Spinal cord (tissue), 10 donors: ENCODE results near the gene BAX. TPM values are rescaled to one million over a fixed set of nuclear protein-coding genes. Genes with fewer than 3 reads are reported as not detected.

Experiments
- DNase-seq, 6 donors: peaks; one replicate each; pipeline versions ENCODE4 v3.0.0 to v3.0.0-alpha.2; 2013 to 2015; ENCODE audit warnings: low spot score in 6 of 6, low read depth in 4 of 6
- H3K27ac ChIP-seq: one replicate; pipeline ENCODE4 v1.5.1; 2013; ENCODE audit warnings: low read depth, low read length, control low read depth
- H3K27me3 ChIP-seq: one replicate; pipeline ENCODE4 v1.6.1; 2013; ENCODE audit warnings: low read length; ENCODE audit not compliant: control insufficient read depth, insufficient read depth
- H3K36me3 ChIP-seq: one replicate; pipeline ENCODE4 v1.6.1; 2013; ENCODE audit warnings: low read length; ENCODE audit not compliant: control insufficient read depth, insufficient read depth
- H3K4me1 ChIP-seq: one replicate; pipeline ENCODE4 v1.6.1; 2013; ENCODE audit warnings: low read length; ENCODE audit not compliant: control insufficient read depth, insufficient read depth
- H3K4me3 ChIP-seq: one replicate; pipeline ENCODE4 v1.5.1; 2013; ENCODE audit warnings: low read depth, low read length, control low read depth
- H3K9me3 ChIP-seq: one replicate; pipeline ENCODE4 v1.6.1; 2013; ENCODE audit warnings: low read length; ENCODE audit not compliant: control insufficient read depth, insufficient read depth
- WGBS: methylation state at CpG from one replicate; pipeline ENCODE4 v1.1.5; 2013; ENCODE audit warnings: missing lambda C conversion rate; ENCODE audit not compliant: insufficient coverage; 5-methylcytosine and 5-hydroxymethylcytosine counted together
- polyA plus RNA-seq, 2 donors: library from polyadenylated mRNA; unstranded; fragments of 120-200 nt; gene quantifications; one replicate each; pipeline ENCODE4 v1.2.1, GENCODE V29; 2013; ENCODE audit not compliant: insufficient read length in 2 of 2
- total RNA-seq, 2 donors: library from RNA; depleted of rRNA in 1 of 2; stranded (reverse); fragments of 120-200 nt in 1 of 2; fragments of >200 nt in 1 of 2; gene quantifications; one replicate each; pipeline versions ENCODE4 v1.2.3 to v1.2.4, GENCODE V29; 2013 to 2014
- donor health status: healthy.

BAX gene
- total and polyA plus RNA-seq, 4 donors, result 23.5 to 91.3 (median 63.2) TPM

GRCh38 chr19:48991873-48992580 is 37.4 kb downstream of the BAX start:
- Histone ChIP-seq H3K27me3 (no peaks in the 10 kb centered on the region), H3K4me3 (peak overlapping the region; percentile 90), H3K27ac (peak overlapping the region; percentile 97), H3K4me1 (peaks cover 35% of the 10 kb centered on the region), H3K9me3 (no peaks in the 10 kb centered on the region), H3K36me3 (peaks cover 43% of the 10 kb centered on the region)
- DNase-seq, result peak in 2 of 6 donors; percentile 38 to 57
- 25% methylated on average over 5 of the region's 8 CpGs for WGBS

- H3K27ac ChIP-seq, result peak overlapping the region; percentile 97
- under 1% methylated on average over 20 of the region's 20 CpGs for WGBS
- H3K4me3 ChIP-seq, result peak overlapping the region; percentile 90
- no peak for DNase-seq
- H3K9me3 ChIP-seq, result no peaks in the 10 kb centered on the region
- peaks cover 38% of the 10 kb centered on the region for H3K36me3 ChIP-seq
- H3K4me1 ChIP-seq, result peaks cover 35% of the 10 kb centered on the region
- no peaks in the 10 kb centered on the region for H3K27me3 ChIP-seq
These were observed 38.0 kb downstream of the BAX start for GRCh38 chr19:48992581-48993174.

- H3K4me3 ChIP-seq, result peak within 1 kb of the TSS; percentile 90
- peaks cover 35% of the 10 kb centered on the region for H3K4me1 ChIP-seq
- WGBS, result under 1% methylated on average over 51 of the region's 56 CpGs
- H3K36me3 ChIP-seq, result peaks cover 31% of the 10 kb centered on the region
- peak within 1 kb of the TSS; percentile 98 for H3K27ac ChIP-seq
- no peaks in the 10 kb centered on the region for H3K27me3 ChIP-seq
- H3K9me3 ChIP-seq, result no peaks in the 10 kb centered on the region
- peak; percentile 99 to 100 (median 100) for DNase-seq
These were observed 38.7 kb downstream of the BAX start, which contains the start of the genes GYS1 and RUVBL2 for GRCh38 chr19:48993175-48994034. GYS1 (minus strand) TSS chr19:48993309; CDS start chr19:48993112, 197 bp downstream. RUVBL2 (plus strand) TSS chr19:48993887; CDS start chr19:48993912, 25 bp downstream.

- Histone ChIP-seq H3K27me3 (no peaks in the 10 kb centered on the region), H3K36me3 (peaks cover 26% of the 10 kb centered on the region), H3K9me3 (no peaks in the 10 kb centered on the region), H3K4me3 (peak overlapping the region; percentile 90), H3K27ac (peak overlapping the region; percentile 98), H3K4me1 (peaks cover 35% of the 10 kb centered on the region)
- DNase-seq, result no peak
- 1% methylated on average over 7 of the region's 13 CpGs for WGBS
These were observed 39.3 kb downstream of the BAX start for GRCh38 chr19:48994035-48994386.

GRCh38 chr19:48997972-48998371 is 43.3 kb downstream of the BAX start:
- no peak for DNase-seq
- Histone ChIP-seq H3K9me3 (no peaks in the 10 kb centered on the region), H3K4me1 (peaks cover 10% of the 10 kb centered on the region), H3K4me3 (no peak overlapping the region), H3K36me3 (peaks cover 28% of the 10 kb centered on the region), H3K27me3 (no peaks in the 10 kb centered on the region), H3K27ac (no peak overlapping the region)
- WGBS, result 42% methylated on average over 5 of the region's 5 CpGs

- Histone ChIP-seq H3K9me3 (no peaks in the 10 kb centered on the region), H3K36me3 (peaks cover 45% of the 10 kb centered on the region), H3K4me1 (peaks cover 2% of the 10 kb centered on the region), H3K4me3 (no peak overlapping the region), H3K27ac (no peak overlapping the region), H3K27me3 (no peaks in the 10 kb centered on the region)
- WGBS, result 36% methylated on average over 13 of the region's 16 CpGs
- DNase-seq, result peak in 2 of 6 donors; percentile 57 to 64
These were observed 45.0 kb downstream of the BAX start for GRCh38 chr19:48999481-49000325.

GRCh38 chr19:49004133-49004532 is 49.5 kb downstream of the BAX start:
- Histone ChIP-seq H3K27me3 (no peaks in the 10 kb centered on the region), H3K9me3 (no peaks in the 10 kb centered on the region), H3K27ac (no peak overlapping the region), H3K4me1 (no peaks in the 10 kb centered on the region), H3K4me3 (no peak overlapping the region), H3K36me3 (peaks cover 71% of the 10 kb centered on the region)
- no peak for DNase-seq
- WGBS, result 99% methylated on average over 11 of the region's 15 CpGs

GRCh38 chr19:49004964-49005614 is 50.4 kb downstream of the BAX start:
- H3K4me1 ChIP-seq, result no peaks in the 10 kb centered on the region
- 94% methylated on average over 6 of the region's 7 CpGs for WGBS
- H3K27me3 ChIP-seq, result no peaks in the 10 kb centered on the region
- DNase-seq, result no peak
- no peaks in the 10 kb centered on the region for H3K9me3 ChIP-seq
- H3K4me3 ChIP-seq, result no peak overlapping the region
- H3K36me3 ChIP-seq, result peaks cover 74% of the 10 kb centered on the region
- H3K27ac ChIP-seq, result no peak overlapping the region
